Motor neuron (in vitro differentiated cells): ENCODE measurements around the gene NCBP3. TPM values are rescaled to one million over a fixed set of nuclear protein-coding genes. Genes with fewer than 3 reads are reported as not detected.

Experiments
- ATAC-seq, 8 experiments: fragments of 200-7000 bp; cut with Tn5 transposase; replicated peaks in 6 of 8; 2 replicates each; pipeline ENCODE4 v1.8.0; 2021; ENCODE audit warnings: mild to moderate bottlenecking in 8 of 8, moderate library complexity in 8 of 8
- H3K27ac ChIP-seq, 2 donors: fragments of 250-450 bp; sonication (Bioruptor Pico); 2 replicates each; pipeline ENCODE4 v1.9.0; 2021; ENCODE audit warnings: antibody characterized with exemption in 2 of 2, mild to moderate bottlenecking in 2 of 2, moderate library complexity in 1 of 2
- H3K4me1 ChIP-seq, 2 donors: fragments of 250-450 bp; sonication (Bioruptor Pico); replicated peaks in 1 of 2; 2 replicates each; pipeline ENCODE4 v1.6.1; 2021; ENCODE audit warnings: antibody characterized with exemption in 2 of 2, mild to moderate bottlenecking in 2 of 2, moderate library complexity in 1 of 2
- H3K4me3 ChIP-seq, 5 donors: fragments of 250-450 bp; sonication (Bioruptor Pico); 2 replicates each; pipeline ENCODE4 v1.9.0; 2021; ENCODE audit warnings: antibody characterized with exemption in 5 of 5, mild to moderate bottlenecking in 5 of 5, moderate library complexity in 4 of 5
- WGBS, 10 experiments: fragments of 450-650 bp; shearing (Covaris generic); methylation state at CpG; one replicate each; pipeline ENCODE4 v1.0.0; 2022; 5-methylcytosine and 5-hydroxymethylcytosine counted together
- in situ Hi-C, 9 experiments: fragments of 400-800 bp; cut with MboI; loops; one replicate each; pipeline ENCODE4 v1.15.0; 2021; ENCODE audit warnings: low sequenced_read_pairs in 9 of 9, low pct_unique_long_range_greater_than_20kb in 2 of 9; ENCODE audit not compliant: unreplicated experiment in 9 of 9
- total RNA-seq, 8 experiments: library from RNA; unstranded; fragments of 300-600 nt; gene quantifications; 2 replicates each; pipeline versions ENCODE4 v1.2.3 to v1.2.4, GENCODE V29; 2022

The NCBP3 gene
- total RNA-seq, 8 experiments from 2014 or later: 17.7 to 57.9 (median 33.7) TPM

GRCh38 chr17:3780986-3781385, 65.1 kb downstream of the NCBP3 start:
- Histone ChIP-seq H3K4me3 (no peak overlapping the region), H3K27ac (no peak overlapping the region), H3K4me1 (no peaks in the 10 kb centered on the region)
- peak in 3 of 8 experiments; percentile 23 to 37 (median 32) for ATAC-seq
- WGBS, 10 experiments: 2 to 97% (median 80%) methylated on average over 2 to 6 of the region's 6 CpGs
- in situ Hi-C loops: no loop called here

DNA sequence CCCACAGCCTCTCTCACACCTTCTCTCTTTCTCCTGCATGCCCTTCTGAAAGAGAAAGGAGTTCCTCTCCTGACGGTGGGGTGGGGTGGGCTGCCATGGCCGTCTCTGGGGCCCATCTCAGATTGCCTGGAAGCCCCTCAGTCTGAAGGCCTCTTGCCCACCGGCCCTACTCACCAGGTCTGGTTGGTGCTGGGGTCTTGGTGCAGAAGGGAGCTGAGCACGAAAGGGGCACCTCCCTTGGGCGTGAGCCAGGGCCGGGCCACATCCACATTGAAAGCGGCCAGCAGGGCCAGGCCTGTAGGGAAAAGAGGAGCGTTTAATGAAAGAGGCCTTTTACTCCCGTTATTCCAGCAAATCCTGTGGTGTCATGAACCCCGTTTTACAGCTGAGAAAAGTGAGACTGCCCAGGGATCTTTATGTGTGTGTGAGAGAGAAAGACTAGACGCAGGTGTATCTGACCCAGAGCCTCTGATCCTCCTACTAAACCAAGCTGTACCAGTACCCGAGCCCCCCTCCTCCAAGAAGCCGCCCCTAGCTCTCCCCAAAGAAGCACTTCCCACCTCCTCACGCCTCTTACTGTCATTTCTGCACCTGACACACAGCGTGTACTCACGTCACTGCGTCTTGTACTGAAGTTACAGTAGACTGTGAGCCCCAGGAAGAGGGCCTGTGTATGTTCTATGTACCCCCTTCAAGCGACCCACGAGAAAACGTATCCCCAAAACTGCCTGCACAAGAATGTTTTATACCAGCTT, 68.5 kb downstream of the NCBP3 start:
- Histone ChIP-seq H3K27ac (no peak overlapping the region), H3K4me3 (no peak overlapping the region), H3K4me1 (no peaks in the 10 kb centered on the region)
- ATAC-seq: no peak
- 67 to 100% (median 80%) methylated on average over 1 to 10 of the region's 20 CpGs; no CpG with 5 or more reads in 3 of the 10 experiments for WGBS, 10 experiments
- in situ Hi-C loops: no loop called here

DNA sequence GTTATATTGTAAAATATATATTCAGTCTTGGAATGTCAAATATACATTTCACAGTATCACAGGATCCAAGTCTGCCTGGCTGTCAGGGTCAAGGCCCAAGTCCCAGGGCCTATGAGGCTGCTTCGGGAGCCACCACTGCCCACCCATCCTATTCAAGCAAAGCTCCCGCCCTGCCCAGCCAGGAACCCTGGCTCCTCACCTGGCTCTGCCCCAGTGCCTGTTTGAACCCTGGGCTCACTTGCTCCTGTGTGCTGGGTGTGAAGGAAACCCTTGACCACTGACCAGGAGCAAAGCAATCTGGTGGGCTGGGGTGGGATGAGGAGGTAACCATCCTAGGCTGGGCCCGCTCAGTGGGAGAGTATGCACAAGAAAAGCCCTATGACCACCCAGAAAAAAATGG, 72.1 kb downstream of the NCBP3 start:
- Histone ChIP-seq H3K4me3 (no peak overlapping the region), H3K4me1 (peaks cover 0 to 6% of the 10 kb centered on the region in 2 donors), H3K27ac (no peak overlapping the region)
- WGBS, 10 experiments: 80 to 100% (median 100%) methylated on average over 1 of the region's 3 CpGs; no CpG with 5 or more reads in 6 of the 10 experiments
- no peak for ATAC-seq
- in situ Hi-C loops: no loop called here

- no peak overlapping the region for H3K4me3 ChIP-seq
- ATAC-seq: peak in 2 of 8 experiments; percentile 69 to 95
- H3K4me1 ChIP-seq: peaks cover 0 to 6% of the 10 kb centered on the region in 2 donors
- WGBS, 10 experiments: 27 to 90% (median 71%) methylated on average over 1 to 3 of the region's 5 CpGs; no CpG with 5 or more reads in 4 of the 10 experiments
- in situ Hi-C loops: no loop called here
- no peak overlapping the region for H3K27ac ChIP-seq
Measured at GRCh38 chr17:3773511-3773910, 72.5 kb downstream of the NCBP3 start.

DNA sequence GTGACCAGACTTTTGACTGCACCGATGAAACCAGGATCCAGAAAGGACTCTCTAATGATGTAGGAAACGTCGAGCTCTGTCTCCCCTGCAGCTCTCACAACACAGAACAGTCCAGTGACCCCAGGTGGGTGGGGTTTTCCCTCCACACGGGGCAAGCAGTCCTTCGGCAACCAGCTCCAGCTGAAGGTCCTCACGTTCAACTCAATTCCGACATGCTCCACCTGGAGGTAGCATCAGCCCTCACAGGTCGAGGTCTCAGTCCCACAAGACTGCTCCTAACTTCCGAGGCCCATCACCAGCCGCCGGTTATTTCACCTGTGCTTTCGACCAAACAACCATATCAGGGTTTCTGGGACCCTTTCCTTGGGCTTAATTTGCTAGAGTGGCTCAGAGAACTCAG, 73.3 kb downstream of the NCBP3 start:
- no peak for ATAC-seq
- 60 to 100% (median 85%) methylated on average over 1 to 7 of the region's 12 CpGs; no CpG with 5 or more reads in 3 of the 10 experiments for WGBS, 10 experiments
- in situ Hi-C loops: no loop called here
- Histone ChIP-seq H3K4me3 (no peak overlapping the region), H3K27ac (no peak overlapping the region), H3K4me1 (peaks cover 0 to 6% of the 10 kb centered on the region in 2 donors)

DNA sequence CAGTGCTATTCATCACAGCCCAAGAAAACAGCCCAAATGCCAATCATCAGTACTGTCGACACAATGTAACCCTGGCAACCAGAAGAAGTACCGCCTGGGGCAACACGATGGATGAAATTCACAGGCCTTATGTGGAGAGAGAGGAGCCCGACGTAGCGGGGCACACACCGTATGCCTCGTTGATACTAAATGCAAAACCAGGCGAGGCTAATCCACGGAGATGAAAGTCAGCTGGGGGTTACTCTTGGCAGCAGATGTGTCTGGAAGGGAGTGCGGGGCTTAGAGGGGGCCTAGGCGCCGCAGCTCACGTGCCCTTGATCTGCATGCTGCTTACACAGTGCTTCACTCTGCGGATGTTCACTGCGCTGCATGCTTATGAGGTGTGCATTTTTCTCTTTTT, 74.9 kb downstream of the NCBP3 start:
- peak in 6 of 8 experiments; percentile 49 to 86 (median 80) for ATAC-seq

GRCh38 chr17:3770466-3770865, 75.6 kb downstream of the NCBP3 start:
- whole genome bisulfite sequencing, 10 experiments: 92 to 100% methylated on average over 1 to 2 of the region's 8 CpGs; no CpG with 5 or more reads in 8 of the 10 experiments
- H3K4me1 ChIP-seq: peaks cover 0 to 6% of the 10 kb centered on the region in 2 donors

More for the DNA sequence above, 74.9 kb downstream of the NCBP3 start:
- Histone ChIP-seq H3K4me3 (no peak overlapping the region), H3K4me1 (peaks cover 0 to 6% of the 10 kb centered on the region in 2 donors), H3K27ac (no peak overlapping the region)
- 0 to 82% (median 41%) methylated on average over 1 to 6 of the region's 16 CpGs; no CpG with 5 or more reads in 3 of the 10 experiments for WGBS, 10 experiments
- in situ Hi-C loops: no loop called here

GRCh38 chr17:3768769-3769168, 77.3 kb downstream of the NCBP3 start:
- WGBS, 10 experiments: 50 to 100% (median 80%) methylated on average over 1 to 3 of the region's 8 CpGs; no CpG with 5 or more reads in 5 of the 10 experiments
- in situ Hi-C loops: no loop called here
- no peak for ATAC-seq
- no peak overlapping the region for H3K4me3 ChIP-seq
- H3K27ac ChIP-seq: no peak overlapping the region
- peaks cover 0 to 6% of the 10 kb centered on the region in 2 donors for H3K4me1 ChIP-seq

More at GRCh38 chr17:3770466-3770865, 75.6 kb downstream of the NCBP3 start:
- Histone ChIP-seq H3K4me3 (no peak overlapping the region), H3K27ac (no peak overlapping the region)
- ATAC-seq: no peak
- in situ Hi-C loops: no loop called here

- no peak overlapping the region for H3K27ac ChIP-seq
- in situ Hi-C loops: no loop called here
- no peak for ATAC-seq
- H3K4me1 ChIP-seq: peaks cover 0 to 6% of the 10 kb centered on the region in 2 donors
- 74 to 100% (median 81%) methylated on average over 2 to 8 of the region's 9 CpGs; no CpG with 5 or more reads in 4 of the 10 experiments for WGBS, 10 experiments
- H3K4me3 ChIP-seq: no peak overlapping the region
Measured at GRCh38 chr17:3768341-3768740, 77.7 kb downstream of the NCBP3 start.

- Histone ChIP-seq H3K27ac (no peak overlapping the region), H3K4me1 (peaks cover 0 to 3% of the 10 kb centered on the region in 2 donors), H3K4me3 (no peak overlapping the region)
- in situ Hi-C loops: no loop called here
- ATAC-seq: no peak
- WGBS, 10 experiments: 65 to 100% (median 95%) methylated on average over 2 to 8 of the region's 8 CpGs; no CpG with 5 or more reads in 1 of the 10 experiments
Measured at GRCh38 chr17:3766779-3767178, 79.3 kb downstream of the NCBP3 start.

DNA sequence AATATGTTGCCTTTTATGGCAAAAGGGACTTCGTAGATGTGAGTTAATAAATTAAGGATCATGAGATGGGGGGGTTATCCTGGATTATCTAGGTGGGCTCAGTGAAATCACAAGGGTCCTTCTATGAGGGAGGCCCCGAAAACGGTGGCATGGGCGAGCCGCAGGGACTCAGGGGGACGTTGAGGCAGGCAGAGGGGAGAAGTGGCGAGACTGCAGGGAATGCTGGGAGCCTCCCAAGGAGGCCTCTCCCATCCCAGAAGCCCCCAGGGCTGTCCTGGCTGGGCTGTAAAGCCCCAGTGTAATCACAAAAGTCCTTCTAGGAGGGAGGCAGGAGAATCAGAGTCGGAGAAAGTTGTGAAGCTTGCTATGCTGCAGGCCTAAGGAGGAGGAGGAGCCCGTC, 80.1 kb downstream of the NCBP3 start:
- WGBS, 10 experiments: 60 to 96% (median 78%) methylated on average over 1 to 8 of the region's 9 CpGs; no CpG with 5 or more reads in 2 of the 10 experiments
- Histone ChIP-seq H3K27ac (no peak overlapping the region), H3K4me1 (no peaks in the 10 kb centered on the region), H3K4me3 (no peak overlapping the region)
- in situ Hi-C loops: no loop called here
- ATAC-seq: no peak

DNA sequence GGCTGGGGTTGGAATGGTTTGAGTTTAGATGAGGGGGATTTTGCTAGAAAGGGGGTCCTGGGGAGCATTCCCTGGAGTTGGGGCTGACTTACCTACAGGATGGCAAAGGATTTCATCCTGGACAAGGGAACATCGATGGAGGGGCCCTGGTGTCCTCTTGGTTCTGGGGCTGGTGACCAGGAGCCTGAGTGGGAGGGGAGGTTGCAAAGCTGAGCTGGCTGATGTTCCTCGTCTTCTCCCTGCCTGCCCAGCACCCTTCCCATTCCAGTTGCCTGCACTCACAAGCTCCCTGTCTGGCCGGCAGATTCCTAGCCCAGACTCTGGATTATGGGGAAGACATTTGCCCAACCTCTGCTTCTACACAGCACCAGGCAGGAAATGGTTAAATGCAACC, 82.3 kb downstream of the NCBP3 start:
- no peak for ATAC-seq
- H3K4me1 ChIP-seq: no peaks in the 10 kb centered on the region
- H3K27ac ChIP-seq: no peak overlapping the region
- in situ Hi-C loops: no loop called here
- no peak overlapping the region for H3K4me3 ChIP-seq
- 20 to 67% (median 52%) methylated on average over 1 to 2 of the region's 3 CpGs; no CpG with 5 or more reads in 6 of the 10 experiments for WGBS, 10 experiments

DNA sequence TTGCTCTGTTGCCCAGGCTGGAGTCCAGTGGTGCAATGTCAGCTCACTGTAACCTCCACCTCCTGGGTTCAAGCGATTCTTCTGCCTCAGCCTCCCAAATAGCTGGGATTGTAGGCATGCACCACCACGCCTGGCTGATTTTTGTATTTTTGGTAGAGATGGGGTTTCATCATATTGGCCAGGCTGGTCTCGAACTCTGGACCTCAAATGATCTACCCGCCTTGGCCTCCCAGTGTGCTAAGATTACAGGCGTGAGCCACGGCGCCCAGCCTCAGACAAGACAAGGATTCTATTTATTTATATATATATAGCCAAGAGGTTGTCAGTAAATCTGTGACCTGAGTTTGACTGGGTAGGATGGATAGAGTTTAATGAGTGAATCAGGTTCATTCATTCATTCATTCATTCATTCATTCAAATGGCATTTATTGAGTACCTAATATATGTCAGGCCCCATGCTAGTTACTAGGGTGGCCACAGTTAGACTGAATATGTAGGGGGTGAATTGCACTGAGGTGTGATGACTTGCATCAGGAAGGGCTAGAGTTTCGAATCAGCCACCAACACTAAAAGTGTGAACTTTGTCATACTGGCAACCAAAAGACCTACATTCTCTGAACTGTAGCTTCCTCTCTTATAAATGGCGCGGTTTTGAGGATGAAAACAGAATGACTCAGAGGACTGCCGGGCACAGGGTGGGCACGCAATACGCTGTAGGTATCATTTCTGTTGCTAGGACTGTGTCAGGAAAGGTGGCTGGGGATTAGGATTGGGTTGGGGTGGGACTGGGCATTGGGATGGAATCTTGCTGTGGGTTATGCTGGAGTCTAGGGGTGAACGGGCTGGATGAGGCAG, 82.9 kb downstream of the NCBP3 start:
- no peak for ATAC-seq
- WGBS, 10 experiments: 50 to 95% (median 78%) methylated on average over 1 to 11 of the region's 14 CpGs; no CpG with 5 or more reads in 2 of the 10 experiments
- in situ Hi-C loops: no loop called here
- H3K4me1 ChIP-seq: no peaks in the 10 kb centered on the region
- no peak overlapping the region for H3K27ac ChIP-seq
- H3K4me3 ChIP-seq: no peak overlapping the region
